Stimulated activated CD4-positive, alpha-beta T cell treated with anti-CD3 and anti-CD28 coated beads, TNF-alpha, amount 100 ng/mL, for 1 hour (primary cell): ENCODE measurements around the gene SETD1A.
A peak's percentile ranks its signal among the peaks of the same experiment; 100 is the strongest.

Experiments used
- DNase-seq, 3 donors: peaks; one replicate each; pipeline ENCODE4 v3.0.0-alpha.2; 2020; ENCODE audit warnings: low read depth in 3 of 3, low spot score in 1 of 3

The SETD1A gene

DNA sequence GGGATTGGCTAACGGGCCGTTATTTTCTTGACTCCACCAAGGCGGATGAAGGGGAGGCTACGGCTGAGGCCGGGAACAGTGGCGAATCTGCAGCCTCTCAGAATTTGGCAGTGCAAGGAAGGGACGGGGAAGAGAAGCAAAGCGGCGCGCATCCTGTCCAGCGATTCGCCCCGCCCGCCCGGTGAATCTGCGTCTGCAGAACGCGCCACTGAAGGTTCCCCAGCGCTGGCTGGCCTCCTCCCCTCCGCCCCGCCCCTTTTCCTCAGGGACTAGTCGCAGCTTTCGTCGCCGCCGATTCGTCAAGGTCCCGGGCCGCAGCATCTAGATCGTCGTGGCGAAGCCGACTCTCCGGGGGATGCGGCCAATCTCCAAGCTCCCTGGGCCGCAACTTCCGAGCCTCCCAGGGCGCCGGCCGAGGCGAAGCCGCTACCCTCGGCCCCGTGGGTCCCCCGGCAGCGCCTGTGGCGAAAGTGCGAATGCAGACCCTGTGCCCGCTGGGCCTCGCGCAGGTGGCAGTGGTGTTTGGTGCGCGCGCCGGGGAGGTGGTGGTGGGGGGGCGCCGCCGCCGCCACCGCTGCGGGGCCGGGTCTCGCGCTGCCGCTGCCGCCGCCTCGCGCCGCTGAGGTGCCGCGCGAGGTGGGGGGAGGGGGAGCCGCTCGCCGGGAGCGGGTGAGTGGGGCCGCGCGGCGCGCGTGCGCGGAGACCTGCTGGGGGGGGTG, at the start of gene SETD1A:
TSS of gene SETD1A (plus strand) at position 299 of the 719 bp plus-strand sequence. CDS start 978 bp downstream, outside the sequence.
- peak; percentile 89 to 95 (median 94) for DNase-seq

DNA sequence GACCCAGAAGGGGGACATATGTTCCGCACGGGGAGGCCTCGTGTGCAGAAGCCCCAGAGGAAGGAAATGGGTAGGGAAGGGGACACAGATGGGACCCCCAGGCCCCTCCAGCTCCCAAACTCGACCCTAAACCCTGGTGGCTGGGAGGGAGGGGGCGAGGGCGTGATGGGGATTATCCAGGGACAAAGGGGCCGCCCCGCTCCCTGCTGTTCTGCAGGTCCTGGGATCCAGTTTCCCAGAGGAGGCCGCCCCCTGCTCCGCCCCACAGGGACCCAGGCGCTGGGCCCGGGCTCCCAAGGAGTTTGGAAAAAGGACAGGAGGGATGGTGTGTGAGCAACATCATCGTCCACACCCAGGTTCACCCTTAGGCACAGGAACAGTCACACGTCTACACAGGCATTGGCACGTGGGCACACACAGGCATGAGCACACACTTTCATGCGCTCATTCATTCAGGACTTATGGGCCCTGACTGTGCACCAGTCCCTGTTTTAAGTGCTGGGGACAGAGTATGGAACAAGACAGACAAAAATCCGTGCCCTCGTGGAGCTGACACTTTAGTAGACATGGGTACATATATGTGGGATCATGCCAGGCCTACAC, 47.0 kb upstream of the SETD1A start:
- no peak for DNase-seq

DNA sequence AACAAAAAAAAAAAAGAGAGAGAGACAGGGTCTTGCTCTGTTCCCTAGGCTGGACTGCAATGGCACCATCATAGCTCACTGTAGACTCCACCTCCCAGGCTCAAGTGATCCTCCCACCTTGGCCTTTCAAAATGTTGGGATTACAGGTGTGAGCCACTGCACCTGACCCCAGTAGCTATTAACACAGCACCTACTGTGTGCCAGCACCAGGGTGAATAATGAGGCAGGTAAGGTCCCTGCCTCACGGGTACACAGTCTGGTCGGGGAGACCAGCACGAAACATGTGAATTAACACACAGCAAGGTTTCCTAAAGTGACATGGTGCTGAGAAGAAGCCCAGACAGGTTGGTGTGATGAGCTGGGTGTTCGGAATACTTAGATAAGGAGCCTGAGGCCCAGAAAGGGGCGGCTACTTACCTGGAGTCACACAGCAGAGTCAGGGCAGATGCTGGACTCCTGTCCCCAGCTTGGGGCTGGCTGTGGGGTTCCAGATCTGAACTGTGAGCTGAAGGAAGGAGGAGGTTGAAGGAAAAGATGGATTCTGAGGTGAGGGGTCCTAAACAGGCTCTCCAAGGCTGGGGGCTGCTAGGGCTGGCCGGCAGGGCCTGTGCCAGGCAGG, 44.7 kb upstream of the SETD1A start:
- no peak for DNase-seq

DNA sequence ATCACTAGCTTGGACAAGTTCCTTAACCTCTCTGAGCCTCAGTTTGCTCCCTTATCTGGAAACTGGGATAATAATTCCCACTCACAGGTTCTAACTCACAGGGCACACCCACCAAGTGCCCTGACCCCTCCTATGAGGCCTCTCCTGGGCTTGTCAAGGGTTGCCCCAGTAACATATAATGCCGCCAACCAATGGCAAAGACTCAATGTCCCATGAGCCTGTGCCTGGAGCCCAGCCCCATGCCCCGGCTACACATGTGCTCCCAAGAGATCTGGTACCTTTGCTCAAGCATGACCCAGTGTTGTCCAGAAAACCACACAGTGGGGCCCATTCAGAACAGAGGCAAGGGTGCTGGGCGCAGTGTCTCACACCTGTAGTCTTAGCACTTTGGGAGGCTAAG, 42.7 kb upstream of the SETD1A start:
- DNase-seq: no peak

DNA sequence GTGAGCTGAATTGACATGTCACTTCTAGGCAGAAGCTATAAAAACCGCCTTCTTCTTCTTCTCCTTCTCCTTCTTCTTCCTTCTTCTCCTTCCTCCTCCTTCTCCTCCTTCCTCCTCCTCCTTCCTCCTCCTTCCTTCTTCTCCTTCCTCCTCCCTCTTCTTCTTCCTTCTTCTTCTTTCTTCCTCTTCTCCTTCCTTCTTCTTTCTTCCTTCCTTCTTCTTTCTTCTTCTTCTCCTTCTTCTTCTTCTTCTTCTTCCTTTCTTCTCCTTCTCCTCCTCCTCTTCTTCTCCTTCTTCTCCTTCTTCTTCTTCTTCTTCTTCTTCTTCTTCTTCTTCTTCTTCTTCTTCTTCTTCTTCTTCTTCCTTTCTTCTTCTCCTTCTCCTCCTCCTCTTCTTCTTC, 38.9 kb upstream of the SETD1A start:
- no peak for DNase-seq

DNA sequence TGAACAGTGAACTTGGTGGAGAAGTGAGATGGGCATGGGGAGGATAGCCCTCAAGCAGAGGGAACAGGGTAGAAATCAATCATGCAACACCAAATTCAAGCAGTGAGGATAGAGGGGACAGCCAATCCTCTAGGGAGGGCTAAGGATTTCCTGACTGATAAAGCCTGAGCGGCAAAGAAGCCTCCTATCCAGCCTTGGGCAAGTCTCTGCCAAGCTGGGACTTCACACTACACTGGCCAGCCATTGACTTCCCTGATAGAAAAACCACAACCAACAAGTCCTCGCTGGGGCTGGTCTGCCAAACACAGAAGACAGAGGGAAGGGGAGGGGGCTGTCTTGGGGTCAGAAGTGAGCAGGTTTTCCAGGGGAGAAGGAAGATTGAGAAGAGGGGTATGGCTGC, 36.7 kb upstream of the SETD1A start:
- no peak for DNase-seq

DNA sequence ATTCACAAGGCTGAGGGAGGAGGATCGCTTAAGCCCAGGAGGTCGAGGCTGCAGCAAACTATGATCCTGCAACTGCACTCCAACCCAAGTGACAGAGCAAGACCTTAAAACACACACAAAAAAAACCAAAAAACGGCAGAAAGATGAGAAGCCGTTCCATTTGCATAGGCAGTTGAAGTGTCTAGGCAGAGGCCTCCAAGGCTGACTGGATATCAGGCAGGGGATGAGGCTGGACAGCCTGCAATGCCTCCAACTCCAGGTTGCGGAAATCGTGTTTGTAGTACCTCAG, 36.2 kb upstream of the SETD1A start:
- DNase-seq: no peak

DNA sequence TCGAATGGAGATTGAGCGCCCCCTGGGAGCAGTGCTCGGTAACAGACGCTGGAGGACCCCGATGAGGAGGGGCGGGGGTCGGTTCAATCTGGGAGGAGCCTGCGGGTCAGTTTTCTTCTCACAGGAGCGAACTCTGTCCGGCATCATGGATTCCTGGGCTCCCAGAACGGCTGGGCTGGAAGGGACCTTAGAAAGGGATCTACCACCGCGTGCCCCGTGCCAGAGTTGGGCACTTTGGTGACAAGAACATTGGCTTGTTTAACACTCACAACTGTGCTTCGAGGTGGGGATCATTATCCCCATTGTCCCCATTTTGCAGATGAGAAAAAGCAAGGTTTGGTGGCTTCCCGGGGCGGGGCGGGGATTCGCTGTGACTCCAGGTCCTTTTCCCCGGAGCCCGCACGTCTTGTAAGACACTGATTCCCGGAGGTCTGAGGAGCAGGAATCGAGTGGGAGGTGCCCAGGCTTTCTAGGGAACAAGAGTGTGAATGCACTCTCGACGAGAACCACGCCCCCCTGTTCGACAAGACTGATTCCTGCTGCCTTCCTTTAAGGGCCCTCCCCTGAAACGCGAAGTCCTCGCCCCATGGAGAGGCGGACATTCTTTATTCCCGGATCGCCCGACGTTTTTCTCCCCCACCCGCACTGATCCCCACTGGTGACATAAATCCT, 35.7 kb upstream of the SETD1A start:
- peak; percentile 64 to 82 (median 76) for DNase-seq

DNA sequence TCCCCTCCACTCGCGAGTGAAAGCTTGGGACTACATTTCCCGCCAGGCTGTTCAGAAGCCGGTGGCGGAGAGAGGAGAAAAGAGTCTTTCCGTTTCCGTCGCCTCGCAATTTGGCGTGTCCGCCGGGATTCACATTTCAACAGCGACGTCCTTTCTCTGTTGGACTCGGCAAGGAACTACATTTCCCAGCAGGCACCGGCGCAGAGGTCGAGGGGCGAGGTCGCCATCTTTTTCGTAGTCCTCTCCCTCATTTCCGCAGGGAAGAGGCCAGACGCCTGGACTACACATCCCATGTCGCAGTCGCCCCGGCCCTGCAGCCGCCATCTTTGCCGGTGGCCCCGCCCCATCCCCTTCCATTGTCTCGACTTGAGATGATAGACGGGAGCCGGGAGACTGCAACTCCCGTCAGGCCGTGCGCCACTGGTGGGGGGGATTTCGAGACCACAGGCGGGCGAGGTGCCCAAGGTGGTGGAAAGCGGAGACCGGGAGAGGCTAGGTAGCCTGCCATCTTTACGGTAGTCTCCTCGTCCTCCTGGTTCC, 35.1 kb upstream of the SETD1A start:
- DNase-seq: peak; percentile 95 to 99 (median 98)

DNA sequence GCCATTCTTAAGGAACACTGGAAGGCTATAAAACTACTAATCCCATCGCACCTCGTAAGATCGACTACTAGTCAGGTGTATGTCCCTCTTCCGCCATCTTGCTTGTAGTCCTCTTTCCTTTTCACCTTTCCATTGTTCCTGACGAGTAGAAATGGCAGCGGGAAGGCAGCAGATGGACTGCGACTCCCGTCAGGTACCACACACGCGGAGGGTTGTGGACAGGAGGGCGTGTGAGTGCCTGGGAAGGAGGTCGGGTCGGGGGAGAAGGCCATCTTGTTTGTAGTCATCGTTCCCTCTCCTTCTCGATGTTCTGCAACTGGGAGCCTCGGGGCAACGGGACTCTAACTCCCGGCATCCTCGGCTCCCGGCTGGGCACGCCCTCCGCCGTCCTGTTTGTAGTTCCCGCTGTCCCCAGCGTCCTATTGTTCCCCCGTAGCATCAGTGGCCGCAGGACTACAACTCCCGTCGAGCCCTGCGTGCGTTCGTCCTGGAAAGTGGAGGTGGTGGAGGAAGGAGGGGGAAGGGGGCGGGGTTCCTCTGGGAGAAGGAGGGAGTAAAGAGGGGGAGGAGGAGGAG, 34.5 kb upstream of the SETD1A start:
- peak; percentile 85 to 87 (median 85) for DNase-seq

DNA sequence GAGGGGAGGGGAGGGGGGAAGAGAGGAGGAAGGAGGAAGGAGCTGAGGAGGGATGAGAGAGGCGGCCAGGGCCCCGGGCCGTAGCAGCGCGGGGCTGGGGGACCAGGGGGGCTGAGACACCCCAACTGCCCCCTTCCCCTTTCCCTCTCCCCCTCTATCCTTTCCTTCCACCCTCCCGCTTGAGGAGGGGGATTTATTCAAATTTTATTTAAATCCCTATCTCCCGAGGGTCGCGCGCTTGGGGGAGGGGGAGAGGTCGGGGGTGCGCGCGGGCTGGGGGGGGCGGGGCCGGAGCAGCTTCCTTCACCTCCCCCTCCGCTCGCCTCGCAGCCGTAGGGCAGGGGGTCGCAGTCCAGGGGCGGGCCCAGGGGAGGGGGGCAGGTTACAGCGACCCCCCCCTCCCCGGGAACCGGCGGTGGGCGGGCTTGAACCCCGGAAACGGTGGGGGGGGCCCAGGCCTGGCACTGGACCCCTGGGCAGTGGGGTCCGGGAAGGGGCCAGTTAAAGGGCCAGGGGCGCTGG, 33.9 kb upstream of the SETD1A start, which contains the start of gene FBXL19:
TSS of gene FBXL19 (plus strand) at position 19 of the 522 bp plus-strand sequence. CDS start 2,183 bp downstream, outside the sequence.
- DNase-seq: no peak

DNA sequence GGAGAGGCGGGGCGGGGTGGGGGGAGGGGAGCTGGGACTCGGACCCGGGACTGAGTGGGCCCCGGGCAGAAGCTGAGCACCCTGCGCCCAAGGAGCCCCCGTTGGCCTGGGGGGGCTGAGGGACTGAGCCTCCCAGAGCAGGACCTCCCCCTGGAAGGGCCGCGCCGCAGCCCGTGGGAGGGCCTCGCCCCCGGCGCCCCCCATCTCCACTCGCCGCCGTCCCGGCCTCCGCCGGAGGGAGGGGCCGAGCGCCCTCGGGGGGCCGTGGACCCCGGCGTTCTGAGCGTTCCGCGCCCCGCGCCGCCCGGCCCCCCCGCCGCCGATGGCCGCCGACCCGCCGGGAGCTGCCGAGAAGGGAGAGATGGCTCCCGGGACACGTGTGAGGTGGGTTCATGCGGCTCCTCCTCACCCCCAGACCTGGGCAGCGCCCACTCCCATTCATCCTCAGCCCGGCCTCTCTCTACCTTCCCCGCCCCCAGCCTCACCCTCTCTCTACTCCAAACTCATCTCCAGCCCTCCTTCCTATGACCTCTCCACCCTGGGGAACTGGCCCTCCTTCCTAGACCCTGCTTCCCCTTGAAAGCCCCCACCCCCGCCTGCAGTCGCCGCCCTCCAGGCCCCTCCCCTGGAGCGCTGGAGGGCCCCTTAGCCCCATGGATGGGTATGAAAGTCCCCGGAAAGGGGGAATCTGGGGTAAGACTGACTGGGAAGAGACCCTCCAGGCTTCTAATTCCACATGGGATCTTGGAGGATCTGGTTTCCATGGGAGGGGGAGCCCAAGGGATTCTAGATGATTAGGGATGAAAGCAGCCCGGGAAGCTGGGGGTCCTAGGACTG, 33.3 kb upstream of the SETD1A start:
- no peak for DNase-seq

DNA sequence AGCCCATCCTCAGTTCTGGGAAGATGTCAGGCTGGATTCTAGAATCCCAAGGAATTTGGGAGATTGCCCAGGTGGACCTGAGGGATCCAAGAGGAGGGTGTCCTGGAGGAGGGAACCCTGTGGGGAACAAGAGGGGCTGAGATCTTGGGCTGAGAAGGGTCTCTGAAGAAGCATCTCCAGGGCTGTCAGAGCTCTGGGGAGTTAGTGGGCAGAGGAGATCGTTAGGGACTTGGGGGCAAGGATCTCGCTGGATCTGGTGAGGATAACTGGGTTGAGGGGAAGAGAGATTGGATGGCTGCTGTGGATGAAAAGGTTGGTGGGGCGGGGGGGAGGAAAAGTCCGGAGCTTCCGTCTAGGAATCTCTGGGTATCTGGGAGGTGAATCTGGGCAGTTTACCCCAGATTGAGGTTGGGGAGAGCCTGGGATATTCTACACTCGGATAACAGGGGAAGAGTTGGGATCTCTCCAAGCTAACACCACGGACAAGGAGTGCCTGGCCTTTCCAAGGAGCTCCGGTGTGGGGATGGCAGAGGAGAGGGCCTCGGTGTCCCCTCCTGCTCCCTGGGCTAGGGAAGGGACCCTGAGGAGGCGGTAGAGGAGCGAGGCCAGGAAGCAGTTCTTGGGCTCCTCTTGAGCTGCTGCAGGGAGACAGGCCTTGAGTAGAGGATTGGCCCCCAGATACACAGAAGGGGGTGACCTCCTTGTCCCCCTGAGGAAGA, 32.5 kb upstream of the SETD1A start:
- DNase-seq: no peak

DNA sequence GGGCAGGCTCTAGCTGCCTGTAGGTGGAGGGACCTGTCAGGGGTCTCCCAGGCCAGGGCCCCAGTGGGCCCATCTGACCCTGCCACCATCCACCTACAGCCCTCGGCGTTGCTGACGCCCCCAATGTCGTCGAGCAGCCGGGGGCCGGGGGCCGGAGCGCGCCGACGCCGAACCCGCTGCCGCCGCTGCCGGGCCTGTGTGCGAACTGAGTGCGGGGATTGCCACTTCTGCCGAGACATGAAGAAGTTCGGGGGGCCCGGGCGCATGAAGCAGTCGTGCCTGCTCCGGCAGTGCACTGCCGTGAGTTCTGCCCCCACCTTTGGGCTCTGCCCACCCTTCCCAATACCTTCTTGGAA, 31.9 kb upstream of the SETD1A start:
- no peak for DNase-seq

DNA sequence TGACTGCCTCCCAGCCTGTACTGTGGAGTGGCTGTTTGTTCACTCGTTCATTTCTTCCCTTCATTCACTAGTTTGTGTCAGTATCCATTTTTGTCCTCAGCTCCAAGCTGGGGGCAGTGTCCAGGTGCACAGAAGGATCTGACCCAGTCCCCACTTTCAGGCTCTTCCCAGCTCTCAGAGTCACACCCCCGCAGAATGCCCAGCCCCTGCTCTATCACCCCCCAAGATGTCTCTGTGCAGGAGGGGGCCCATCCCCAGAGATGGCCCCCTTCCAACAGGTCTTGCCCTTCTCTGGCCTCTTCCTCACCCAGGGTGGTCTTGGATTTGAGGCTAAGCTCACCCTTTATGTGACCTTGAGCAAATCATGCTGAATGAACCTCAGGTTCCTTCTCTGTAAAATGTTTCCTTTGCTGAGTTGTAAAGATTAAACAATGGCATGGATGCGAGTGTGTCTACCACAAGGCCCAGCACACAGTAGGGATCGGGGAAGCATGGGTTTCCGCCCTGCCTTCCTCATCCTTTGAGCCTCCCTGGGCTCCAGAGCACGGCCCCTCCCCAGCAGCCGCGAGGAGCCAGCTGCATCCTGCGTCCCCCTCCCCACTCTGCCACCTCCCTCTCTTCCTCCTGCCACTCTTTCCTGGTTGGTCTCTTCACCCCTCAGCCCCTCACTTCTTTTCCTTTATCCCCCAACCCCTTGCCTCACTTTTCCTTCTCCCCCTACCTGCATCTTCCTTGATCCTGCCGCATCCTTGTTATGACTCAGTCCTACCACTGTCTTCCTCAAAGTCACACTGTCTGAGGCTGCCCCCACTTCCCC, 31.4 kb upstream of the SETD1A start:
- no peak for DNase-seq

DNA sequence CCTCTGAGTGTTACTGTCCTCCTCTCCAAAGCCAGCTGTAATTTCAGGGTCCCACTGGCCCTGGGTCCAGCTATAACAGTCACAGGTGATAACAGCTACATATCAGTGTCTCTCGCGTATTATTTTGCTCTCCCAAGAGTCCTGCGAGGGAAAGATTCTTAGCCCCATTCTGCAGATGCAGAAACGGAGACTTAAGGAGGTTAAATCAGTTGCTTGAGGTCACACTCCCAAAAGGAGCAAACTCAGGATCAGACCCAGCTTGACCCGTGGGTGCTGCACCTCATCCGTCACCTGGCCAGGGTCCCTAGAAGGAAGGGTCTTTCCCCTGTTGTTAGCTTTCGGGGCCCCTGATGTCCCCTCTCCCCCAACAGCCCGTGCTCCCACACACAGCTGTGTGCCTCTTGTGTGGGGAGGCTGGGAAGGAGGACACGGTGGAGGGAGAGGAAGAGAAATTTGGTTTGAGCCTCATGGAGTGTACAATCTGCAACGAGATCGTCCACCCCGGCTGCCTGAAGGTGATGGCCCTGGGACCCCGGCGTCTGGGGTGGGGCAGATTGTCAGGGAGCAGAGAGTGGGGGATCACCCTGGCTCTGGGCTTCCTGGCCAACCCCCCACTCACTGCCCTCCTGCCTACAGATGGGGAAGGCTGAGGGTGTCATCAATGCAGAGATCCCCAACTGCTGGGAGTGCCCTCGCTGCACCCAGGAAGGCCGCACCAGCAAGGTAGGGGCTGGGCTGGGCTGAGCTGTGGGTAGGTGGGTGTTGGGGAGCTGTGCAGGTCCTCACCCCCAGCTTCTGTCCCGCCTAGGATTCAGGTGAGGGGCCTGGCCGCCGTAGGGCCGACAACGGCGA, 30.4 kb upstream of the SETD1A start:
- no peak for DNase-seq

DNA sequence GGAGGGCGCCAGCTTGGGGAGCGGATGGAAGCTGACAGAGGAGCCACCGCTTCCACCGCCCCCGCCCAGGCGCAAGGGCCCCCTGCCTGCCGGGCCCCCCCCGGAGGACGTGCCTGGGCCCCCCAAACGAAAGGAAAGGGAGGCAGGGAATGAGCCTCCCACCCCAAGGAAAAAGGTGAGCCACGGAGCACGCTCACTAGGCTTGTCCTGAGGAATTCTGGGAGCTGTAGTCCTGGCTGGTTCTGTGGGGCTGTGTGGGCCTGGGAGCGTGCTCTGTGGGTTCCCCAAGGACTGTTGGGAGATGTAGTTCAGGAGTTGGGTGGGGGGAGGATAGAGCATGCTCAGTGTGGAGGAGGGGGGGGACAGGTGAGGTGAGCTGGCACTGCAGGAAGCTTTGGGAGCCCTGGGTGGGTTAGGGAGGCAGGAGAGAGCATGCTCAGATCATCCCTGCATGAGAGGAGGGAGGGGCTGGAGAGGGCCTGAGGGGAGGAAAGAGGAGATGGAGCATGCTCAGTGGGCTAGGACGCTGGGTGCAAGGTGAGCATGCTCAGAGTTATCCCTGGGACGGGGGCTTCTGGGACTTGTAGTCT, 29.7 kb upstream of the SETD1A start:
- no peak for DNase-seq

DNA sequence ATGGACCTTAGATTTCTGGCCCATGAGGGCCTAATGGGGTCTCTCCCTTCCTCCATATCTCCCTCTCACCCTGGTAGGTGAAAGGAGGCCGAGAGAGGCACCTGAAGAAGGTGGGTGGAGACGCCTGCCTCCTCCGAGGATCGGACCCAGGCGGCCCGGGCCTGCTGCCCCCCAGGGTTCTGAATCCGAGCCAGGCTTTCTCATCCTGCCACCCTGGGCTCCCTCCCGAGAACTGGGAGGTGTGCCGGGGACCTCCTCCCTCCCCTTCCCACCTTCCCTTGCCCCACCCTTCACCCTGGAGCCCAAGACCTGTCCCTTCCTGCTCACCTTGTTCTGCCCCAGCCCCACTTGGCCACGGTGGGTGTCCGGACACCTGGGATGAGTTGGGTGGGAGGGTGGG, 29.2 kb upstream of the SETD1A start:
- no peak for DNase-seq
